ENCODE results near the gene PCSK6. TPM values are rescaled to one million over a fixed set of nuclear protein-coding genes. Genes with fewer than 3 reads are reported as not detected.
"Not testable (repeated sequence)": the region's sequence is repeated elsewhere in the genome, so short reads cannot be mapped to it uniquely, and the experiment has no call there.

The PCSK6 gene
- total RNA-seq, 1 donor from 2014 or later: 3.3 TPM

DNA sequence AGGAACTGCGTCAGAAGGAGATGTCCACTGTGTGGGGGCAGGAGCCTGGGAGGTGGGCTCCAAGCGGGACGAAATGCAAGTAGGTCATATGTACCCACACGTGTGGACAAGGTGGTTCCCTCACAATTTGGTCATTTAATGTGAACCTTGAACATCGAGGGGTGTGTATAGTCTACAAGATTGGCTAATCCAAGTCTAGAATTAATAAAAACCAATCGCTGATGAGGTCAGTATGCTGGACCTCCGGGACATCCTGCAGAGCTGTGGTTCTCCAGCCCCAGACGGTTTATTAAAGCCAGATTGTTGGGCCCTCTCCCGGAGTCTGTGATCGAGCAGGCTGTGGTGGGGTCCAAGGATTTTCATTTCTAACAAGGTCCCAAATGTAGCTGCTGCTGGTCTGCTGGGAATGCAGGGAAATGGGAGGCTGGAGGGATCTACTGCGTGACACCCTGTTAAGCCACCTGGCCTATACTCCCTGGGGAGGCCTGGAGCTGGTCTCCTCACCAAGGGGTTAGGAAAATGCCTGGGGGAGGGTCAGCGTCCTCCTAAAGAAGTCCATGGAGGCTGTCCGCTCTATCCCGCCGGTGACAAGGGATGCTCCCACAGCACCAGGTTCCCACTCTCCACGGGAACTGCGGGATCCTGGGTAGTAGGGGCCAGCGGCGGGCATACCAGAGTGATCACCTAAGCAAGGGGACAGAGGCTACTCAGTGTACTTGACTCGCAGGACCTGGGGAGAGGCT lies 25.1 kb downstream of the PCSK6 start:
- intact Hi-C loops (cut with micrococcal nuclease): no loop called here

DNA sequence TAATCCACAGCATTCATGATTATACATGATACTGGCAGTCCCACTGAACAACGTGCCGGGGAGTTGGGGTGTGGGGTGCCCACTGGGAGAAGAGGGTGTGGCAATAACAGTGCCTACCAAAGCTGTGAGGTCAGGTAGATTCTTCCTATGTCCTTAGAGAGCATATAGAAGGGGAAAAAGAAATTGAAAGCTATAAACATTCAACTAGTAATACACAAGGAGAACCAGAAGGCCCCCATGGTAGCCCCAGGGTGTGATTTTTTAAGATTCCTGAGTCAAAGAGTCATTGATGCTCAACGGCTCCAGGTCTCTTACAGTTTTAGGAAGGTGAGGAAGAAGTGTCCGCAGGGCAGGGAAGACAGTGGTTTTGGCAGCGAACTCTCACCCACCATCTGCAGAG lies 25.8 kb downstream of the PCSK6 start:
- intact Hi-C loops (cut with micrococcal nuclease): not testable (repeated sequence)

DNA sequence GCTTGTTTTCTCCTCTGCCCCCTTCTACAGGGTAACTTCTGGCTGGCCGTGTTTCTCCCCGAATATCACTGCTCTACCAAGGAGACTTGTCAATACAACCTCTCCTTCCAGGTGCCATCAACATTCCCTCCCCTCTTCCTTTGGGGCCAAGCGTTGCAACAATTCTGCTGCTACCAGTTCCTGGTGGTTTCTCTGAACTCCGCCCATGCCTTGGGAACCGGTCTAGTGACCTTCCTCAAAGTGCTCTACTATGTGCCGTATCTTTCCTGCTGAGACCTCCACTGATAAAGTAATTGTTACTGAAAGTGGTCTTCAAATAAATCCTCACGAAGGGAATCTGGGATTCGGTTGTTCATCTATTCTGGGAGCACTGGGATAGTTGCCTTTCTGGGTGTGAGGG lies 26.2 kb downstream of the PCSK6 start:
- intact Hi-C loops (cut with micrococcal nuclease): no loop called here

DNA sequence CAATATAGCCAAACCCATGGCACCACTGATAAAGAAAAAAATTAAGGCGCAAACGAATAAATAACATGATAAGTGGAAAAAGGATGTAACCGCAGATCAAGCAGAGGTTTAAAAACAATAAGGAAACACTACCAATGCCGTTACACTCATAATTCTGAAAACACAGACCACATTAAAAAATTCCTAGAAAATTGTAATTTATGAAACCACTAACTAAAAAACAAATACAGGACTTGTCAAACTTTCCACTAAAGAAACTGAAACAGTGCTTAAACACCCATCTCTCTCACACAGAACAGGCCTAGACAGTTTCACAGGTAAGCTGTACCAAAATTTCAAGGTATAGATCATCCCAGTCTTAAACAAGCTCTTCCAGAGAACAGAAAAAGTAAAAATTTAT lies 28.4 kb downstream of the PCSK6 start:
- intact Hi-C loops (cut with micrococcal nuclease): no loop called here

DNA sequence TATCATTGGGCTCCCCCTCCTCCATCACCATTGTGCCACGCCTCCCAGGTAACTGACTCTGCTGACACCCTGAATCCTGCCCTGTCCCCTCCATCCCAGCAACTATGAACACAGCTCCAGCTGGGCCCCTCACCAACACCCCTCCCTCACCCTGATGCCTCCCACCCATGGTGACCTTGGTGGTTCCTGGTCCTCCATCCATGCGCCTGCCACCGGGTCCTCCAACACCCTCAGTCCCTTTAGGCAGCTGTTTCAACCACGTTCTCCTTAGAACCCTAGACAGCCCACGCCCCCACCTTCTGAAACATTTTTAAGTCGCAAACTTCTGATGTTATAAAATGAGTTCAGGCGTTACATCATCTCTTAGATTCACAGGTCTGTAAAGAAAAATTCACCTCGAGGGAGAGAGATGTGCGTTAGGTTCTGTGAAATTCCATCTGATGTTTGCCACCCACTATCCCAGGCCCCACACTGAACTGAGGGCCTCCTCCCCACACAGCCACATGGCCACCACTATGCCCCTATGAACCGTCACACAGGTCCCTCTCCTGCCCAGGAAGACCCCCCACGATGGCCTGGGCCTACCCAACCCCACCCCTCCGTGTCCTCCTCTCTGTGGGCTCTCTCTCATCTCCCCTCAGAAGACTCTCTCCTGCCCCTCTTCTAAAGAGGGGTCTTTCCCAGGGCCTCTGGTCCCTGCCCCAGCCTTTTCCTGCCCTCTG lies 29.8 kb downstream of the PCSK6 start:
- intact Hi-C loops (cut with micrococcal nuclease): no loop called here

DNA sequence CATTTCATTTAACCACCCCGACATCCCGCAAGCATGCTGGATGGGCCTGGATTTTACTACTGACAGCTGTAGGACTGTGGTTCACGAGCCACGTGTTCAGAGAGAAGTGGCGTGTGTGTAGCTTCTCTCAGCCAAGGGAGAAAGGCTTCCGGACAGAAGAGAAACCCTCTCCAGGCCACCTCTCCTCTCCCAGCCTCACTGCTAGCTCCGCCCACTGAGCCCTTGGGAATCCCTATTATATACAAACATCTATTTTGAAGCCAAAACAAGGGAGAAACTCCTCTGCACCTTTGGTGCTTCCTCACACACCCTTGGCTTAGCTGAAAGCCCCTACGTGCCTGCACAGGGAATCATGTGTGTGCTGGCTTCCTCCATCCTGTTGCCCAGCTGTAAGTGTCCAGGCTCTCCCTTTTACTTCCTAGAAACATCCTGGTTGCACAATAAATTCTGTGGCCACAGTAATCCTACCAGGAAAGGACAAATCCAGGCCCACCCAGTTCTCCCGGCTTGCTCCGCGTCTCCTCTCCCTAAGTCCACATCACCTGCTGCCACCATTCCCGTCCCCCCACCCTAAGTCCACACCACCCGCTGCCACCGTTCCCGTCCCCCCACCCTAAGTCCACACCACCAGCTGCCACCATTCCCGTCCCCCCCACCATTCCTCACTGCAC lies 30.5 kb downstream of the PCSK6 start:
- intact Hi-C loops (cut with micrococcal nuclease): no loop called here

DNA sequence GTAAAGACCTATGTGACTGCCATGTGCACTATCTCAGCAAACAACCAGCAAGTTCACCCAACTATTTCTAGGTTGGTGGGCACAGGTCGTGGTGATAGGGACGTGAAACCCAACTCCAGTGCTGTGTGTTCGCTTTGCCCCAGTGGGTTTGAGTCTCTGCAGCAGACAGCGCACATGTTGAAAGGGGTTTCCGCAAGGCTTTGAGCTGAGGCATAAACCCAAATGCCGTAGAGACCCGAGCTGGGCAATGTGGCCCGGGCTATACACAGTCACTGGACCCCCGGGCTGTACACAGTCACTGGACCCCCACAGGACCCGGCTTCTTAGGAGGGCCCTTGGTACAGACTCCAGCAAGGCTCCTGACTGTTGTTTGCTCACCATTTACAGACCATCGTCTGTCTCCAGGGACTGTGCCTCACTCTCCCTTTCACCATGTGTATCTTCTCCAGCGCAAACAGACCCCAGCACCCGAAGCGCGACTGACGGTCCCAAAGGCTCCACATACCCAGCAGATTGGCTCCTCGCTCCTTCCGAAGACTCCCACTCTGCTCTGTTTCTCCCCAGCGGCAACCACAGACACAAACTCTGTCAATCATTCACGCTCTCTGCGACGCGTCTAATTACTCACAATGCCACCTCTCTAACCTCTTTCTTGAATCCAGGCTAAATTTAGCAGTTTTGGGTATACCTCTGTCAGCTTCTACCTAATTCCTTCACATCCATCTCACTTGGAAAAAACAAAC lies 31.2 kb downstream of the PCSK6 start:
- intact Hi-C loops (cut with micrococcal nuclease): no loop called here

DNA sequence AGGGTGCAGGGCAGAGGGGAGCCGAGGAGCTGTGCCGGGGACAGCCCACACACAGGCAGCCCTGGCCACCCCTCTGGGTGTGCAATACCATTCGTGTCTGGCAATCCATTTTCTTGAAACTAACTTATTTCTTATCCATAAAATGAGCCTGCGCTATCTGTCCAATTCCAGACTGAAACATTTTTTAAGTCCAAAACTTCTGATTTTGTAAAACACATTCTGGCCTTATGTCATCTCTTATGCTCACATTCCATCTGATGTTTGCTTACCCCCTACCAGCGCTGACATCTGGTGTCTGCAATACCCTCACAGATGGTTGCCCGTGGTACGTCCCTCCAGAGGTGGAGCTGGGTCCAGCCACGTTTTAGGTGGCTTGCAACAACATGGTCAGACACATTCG lies 31.8 kb downstream of the PCSK6 start:
- intact Hi-C loops (cut with micrococcal nuclease): no loop called here

DNA sequence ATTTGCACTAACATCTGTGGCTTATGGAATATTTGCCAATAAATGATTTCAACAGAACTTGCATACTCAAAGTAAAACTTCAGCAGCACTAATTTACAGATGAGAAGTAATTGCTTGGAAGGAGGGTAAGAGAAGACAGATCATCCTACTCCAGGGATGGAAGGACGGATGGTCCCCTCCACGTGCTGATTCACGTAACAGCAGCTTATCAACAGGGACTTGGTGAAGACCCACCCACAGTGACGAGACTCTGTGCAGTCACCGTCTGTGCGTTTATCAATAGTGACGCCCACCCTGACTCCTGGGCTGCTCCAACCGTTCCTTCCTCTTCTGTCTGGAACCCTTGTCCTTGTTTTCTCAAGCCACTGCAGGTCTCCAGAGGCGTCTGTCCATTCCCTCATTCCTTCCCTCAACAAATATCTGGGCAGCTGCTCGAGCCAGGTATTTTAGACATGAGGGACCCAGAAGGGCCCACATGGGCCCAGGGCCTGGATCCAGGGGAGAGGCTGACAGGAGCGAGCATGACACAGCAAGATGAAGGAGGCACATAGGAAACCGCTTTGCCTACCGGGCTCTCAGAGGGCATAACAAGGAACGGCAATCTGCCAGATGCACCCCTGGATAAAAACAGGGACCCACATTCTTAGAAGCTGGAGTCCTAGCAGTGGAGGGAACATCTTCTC lies 33.3 kb downstream of the PCSK6 start:
- intact Hi-C loops (cut with micrococcal nuclease): no loop called here

DNA sequence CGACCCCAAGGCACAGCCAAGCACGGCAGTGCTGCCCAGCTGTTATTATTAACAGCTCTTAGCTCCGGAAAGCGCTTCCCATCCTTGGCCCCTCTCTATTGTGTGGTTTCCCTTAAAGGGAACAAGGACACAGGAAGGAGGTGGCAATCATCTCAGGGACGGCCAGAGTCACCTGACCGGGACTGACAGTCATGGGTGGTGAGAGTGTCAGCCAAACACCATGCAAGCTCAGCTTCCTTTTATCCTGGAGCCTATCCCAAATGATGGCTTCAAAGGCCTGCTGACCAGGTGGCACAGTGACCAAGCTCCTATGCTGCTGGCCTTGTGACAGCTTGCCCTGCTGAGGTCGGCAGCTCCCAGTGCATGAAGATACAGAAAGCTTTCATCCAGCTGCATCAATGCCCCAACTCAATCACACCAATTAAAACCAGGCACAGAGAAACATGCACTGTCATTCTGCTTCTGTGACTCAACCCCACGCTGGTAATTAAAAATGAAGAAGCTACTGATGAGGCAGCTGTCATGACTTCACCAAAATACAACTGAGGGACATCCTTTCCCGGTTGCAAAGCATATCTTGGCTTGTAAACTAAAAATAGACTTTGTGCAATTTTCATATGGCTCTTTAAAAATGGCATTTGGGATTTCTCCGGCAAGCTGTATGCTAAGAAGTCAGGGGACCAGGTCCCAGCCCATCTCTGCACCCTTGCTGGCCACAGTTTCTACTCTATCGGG lies 34.0 kb downstream of the PCSK6 start:
- intact Hi-C loops (cut with micrococcal nuclease): no loop called here

DNA sequence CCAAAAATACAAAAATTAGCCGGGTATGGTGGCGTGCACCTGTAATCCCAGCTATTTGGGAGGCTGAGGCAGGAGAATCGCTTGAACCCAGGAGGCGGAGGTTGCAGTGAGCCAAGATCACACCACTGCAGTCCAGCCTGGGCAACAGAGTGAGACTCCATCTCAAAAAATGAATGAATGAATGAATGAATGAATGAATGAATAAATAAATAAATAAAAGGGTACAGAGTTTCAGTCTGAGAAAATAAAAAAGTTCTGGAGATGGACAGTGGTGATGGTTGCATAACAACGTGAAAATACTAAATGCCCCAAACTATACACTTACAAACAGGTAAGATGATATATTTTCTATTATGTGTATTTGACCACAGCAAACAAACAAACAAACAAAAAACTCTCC lies 34.7 kb downstream of the PCSK6 start:
- intact Hi-C loops (cut with micrococcal nuclease): not testable (repeated sequence)

DNA sequence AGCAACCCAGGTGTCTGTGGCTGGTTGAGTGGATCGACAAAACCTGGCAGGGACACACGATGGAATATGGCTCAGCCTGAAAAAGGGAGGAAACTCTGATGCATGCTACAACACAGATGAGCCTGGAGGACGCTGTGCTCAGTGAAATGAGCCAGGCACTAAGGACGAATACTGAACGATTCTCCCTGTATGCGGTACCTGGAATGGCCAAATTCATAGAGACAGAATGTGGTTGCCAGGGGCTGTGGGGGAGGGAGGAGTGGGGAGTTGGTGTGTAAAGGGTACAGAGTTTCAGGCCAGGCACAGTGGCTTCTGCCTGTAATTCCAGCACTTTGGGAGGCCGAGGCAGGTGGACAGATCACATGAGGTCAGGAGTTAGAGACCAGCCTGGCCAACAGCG lies 35.1 kb downstream of the PCSK6 start:
- intact Hi-C loops (cut with micrococcal nuclease): no loop called here

DNA sequence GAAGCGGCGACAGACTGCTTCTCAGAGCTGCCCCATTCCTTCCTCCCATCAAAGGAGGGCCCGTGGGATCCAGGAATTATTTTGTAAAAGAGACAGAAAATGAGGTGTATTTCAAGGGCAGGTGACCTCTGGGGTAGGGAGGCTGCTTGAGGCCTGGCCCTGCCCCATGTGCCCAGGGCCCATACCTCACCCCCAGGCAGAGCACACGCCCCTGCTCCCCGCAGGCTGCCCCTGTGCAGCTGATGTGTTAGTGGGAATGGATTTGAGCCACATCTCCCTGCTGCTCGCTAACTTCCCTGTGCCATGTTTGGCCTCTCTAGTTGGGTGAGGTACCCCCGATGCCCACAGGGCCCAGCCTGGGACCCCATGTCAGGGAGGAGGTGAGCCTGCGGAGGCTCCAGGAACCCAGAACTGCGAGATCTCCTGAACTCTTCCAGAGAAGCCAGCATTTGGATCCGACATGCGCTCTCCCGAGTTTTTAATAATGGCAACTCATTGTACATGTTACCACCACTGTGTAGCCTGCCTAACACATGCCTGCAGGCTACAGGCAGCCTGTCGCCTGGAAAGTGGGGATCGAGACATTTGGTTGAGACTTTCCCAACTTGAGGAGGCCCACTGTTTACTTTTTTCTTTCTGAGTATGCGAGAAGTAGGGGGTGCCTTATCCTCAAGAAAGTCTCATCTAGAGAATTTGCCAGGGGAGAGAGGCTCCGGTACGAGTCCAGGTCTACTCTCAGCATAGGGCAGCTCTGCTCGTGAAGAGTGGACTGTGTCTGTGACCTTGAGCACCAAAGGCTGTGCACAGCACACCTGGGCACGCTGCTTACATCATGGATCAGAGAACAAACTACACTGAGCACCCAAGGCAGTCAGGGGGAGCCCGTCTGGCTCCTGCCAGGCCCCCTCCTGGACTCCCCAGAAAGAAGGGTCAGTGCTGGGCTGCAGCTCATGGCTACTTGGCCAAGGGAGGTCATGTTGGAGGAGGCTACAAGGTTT lies 36.1 kb downstream of the PCSK6 start:
- intact Hi-C loops (cut with micrococcal nuclease): no loop called here

DNA sequence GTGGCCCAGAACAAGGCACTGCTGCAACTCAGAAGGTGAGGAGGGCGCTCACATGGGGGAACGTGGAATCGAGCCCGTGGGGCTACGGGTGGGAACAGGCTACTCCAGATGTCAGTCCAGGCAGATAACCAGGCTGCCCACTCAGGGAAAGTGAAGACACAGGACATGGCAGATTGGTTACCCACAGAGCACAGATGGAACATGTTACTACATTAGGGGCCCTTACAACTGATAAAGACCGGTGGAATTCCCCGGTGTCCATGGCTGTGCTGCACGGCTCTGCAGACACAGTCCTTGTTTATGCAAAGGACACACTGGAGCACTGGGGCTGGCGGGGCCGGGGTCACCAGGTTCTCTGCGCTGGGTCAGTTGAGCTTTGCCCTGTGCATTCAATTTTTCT lies 36.9 kb downstream of the PCSK6 start:
- intact Hi-C loops (cut with micrococcal nuclease): no loop called here

DNA sequence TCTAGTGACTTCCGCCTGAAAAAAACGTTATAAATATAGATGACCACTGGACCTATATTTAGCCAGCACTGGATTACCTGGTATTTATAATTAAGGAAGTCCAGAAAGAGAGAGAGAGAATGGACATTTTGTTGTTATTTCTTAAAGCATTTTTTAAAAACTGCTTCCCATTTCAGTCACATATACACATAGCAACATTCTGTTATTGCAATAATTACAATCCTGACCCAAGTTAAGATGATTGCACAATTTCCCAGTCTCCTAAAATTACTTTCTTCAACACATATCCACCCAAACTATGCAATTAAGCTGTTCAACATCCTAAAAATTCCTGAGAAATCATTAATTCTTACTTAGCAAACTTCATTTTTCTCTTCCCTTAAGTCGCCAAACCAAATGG lies 37.7 kb downstream of the PCSK6 start:
- intact Hi-C loops (cut with micrococcal nuclease): no loop called here

DNA sequence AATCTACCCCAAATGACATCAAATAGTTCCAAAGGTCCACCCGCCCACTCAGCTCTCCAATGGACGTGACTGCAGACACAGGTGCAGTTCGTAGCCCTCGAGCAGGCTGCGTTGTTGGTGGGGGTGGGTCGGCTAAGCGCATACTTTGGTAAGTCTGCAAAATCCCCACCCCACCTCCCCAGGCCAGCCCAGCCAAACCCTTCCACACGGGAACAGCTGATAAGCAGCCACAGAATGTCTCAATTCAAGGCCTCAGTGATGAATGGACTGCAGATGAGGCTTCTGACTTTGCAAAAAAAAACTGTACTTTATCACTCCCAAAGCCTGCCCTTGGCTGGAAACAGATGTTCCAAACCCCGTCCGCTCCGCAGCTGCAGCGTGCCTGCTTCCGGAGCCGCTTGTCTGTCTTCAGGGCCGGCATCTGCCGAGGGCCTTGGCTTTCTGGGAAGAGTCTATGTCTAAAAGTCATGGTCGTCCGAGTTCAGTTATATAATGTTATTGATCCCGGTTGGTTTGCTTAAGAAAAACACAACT lies 38.2 kb downstream of the PCSK6 start:
- intact Hi-C loops (cut with micrococcal nuclease): no loop called here

DNA sequence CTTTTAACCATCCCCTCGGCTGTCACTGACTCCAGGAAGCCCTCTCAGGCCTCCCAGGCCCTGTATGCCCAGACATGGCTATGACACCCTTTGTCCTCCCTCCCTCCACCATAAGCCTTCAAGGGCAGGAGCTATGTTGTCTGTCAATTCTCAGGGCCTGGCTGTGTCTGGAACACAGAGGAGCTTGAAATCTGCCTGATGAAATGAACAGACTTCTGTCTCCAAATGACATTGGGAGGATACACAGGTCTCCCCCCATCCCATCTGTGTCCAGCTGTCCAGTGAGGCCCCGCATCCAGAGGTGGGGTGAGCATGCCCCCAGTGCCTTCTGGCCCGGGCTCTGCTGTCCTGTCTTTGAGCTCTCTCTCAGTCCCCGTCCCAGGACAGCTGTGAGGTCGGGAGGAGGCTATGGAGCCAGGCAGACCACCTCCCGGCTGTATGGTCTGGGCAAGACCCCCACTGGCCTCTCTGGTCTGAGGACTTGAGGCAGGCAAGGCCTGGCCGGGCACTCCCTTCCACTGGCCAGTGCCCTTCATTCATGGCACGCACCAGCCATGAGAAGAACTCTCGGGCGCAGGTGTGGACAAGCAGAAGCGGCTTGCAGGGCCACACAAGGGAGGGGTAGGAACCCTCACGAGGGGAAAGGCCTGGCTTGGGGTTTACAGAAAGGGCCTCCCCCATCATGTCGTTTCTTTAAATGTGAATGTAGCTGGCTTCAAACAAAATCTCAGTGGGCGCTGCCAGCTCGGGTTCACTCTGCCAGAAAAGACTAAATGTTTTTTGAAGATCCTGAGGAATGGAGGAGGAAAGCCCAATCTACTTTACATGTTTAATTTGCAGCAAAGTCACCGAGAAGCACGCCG lies 38.9 kb downstream of the PCSK6 start:
- intact Hi-C loops (cut with micrococcal nuclease): no loop called here
